ENCODE results near the gene MUSTN1.

MUSTN1 gene

DNA sequence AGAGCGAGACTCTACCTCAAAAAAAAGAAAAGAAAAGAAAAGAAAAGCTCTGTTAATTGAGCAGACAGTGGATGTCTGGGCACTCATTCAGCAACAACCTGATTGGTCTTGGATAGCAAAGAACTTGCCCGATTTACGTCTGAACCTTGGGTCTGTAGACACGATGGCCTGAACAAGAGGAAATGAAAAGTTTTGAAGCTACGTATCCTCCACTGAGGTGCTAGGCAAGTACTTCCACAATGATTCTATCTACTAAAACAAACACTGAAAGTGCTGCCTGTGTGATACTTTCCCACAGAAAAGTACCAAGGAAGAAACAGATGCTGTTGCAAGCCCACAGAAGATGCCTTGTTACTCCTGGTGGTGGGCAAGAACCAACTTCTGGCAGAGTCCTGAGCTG is 21.8 kb upstream of the MUSTN1 start:
- Histone ChIP-seq H3K4me3 (no peak overlapping the region), H3K27ac (no peak overlapping the region)

DNA sequence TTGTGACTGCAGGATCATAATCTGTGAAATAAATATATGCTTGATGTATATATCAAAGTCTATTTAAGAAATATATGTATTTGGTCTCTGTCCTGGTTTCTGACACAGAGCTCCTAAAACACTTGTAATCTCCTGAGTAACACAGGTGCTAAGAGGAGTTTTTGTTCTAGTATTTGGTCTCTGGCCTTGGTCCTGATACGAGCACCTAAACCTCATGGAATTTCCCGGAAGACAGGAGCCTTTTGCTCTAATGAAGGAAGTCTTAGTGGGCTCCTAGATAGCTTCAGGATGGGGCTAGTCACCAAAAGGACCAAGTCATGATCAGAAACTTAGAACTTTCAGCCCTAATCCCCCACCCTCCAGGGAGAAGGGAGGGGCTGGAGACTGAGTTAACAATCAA is 19.2 kb upstream of the MUSTN1 start:
- no peak overlapping the region for H3K27ac ChIP-seq

GRCh38 chr3:52852419-52852818 is 17.6 kb upstream of the MUSTN1 start:
- H3K27ac ChIP-seq: no peak overlapping the region
- no peak overlapping the region for H3K4me3 ChIP-seq

More for the DNA sequence above, 19.2 kb upstream of the MUSTN1 start:
- H3K4me3 ChIP-seq: no peak overlapping the region

DNA sequence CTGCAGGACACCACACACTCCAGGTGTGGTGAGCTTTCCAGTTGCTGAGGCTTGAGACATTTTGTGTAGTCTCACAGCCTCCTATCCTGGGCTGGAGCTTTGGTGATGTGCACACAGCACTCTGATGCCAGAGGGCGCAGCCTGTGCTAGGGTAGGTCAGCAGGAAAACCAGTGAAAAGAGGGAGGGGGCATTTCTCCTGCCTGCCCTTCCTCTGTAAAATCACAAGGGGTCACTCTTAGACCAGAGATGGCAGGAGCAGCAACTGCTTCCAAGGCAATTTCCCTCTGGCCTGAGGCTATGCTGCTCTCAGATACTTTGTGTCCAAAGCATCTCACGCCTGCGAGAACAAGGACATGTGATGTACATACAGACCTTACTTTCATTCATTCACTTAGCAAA is 16.5 kb upstream of the MUSTN1 start:
- no peak overlapping the region for H3K27ac ChIP-seq
- no peak overlapping the region for H3K4me3 ChIP-seq

- H3K4me3 ChIP-seq: no peak overlapping the region
- H3K27ac ChIP-seq: no peak overlapping the region
Observed at GRCh38 chr3:52849656-52850055, 14.8 kb upstream of the MUSTN1 start.

DNA sequence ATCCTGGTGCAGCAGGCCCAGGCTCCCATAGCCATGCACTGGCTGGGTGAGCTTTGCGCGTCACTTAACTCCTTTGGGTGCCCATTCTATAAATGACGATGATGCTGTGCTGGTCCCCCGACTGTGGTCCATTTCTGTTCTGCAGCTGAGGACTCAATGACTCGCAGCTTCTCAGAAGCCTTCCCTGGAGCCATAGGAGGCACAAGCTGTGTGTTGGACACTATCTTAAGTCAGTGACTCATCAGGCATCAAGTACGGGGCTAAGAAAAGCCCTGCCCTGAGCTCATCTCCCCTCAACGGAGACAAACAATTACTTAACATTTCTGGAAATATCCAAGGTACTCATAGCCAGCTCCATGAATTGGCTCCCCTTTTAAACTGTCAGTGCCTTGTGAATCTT is 13.8 kb upstream of the MUSTN1 start:
- Histone ChIP-seq H3K4me3 (no peak overlapping the region), H3K27ac (peak overlapping the region in 1 of 21 experiments; percentile 3)

DNA sequence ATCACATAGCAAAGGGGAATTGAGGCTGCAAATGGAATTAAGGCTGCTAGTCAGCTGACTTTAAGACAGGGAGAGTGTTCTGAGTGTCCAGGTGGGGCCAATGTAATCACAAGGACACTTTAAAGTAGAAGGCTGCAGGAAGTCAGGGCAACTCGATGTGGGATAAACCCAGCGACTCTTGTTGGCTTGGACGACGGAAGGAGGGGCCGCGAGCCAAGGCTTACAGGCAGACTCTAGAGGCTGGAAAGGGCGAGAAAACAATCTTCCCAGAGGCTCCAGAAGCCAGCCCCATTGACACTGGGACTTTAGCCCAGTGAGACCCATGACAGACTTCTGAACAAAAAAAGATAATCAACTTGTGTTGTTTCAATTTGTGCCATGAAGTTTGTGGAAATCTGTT is 12.9 kb upstream of the MUSTN1 start:
- no peak overlapping the region for H3K4me3 ChIP-seq
- H3K27ac ChIP-seq: no peak overlapping the region

DNA sequence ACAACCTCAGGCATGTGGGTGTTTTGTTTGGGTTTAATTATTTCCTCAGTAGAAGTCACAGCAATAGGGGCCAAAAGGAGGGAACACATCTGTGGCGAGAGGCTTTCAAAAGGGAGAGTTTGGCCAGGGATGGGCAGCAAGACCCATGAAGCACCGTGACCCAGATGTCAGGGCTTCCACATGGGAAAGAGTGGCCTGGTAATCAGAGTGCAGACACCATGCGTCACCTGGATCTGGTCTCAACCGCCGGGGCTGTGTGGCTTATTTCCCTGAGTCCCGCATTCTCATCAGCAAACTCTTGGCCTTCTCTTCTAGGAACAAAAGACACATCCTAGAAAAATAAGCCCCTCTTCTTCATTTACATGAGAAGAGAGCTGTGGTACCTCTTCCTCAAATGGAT is 12.4 kb upstream of the MUSTN1 start:
- no peak overlapping the region for H3K4me3 ChIP-seq
- H3K27ac ChIP-seq: no peak overlapping the region

DNA sequence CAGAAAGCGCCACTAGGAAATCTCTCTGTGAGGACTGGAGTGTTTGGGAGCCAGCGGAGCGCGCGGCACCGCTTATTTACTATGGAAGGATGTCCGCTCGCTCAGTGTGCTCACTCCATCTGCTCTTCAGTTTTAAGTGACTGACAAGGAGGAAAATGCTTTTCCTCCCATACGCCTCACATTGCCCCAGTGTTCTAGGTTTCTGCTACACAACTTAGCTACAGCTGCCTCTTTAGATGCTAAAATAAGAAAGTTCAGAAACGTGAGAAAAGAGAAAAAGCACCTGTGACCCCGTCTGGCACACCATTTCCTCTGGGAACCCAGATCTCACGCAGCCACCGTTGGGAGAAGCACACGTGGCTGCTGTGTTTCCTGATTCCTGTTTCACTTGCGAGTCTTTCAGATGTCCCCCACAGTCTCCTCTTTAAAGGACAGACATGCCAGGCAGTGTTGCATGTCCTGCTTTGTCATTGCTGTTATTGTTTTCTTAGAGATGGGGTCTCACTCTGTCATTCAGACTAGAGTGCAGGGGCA is 11.7 kb upstream of the MUSTN1 start:
- Histone ChIP-seq H3K4me3 (no peak overlapping the region), H3K27ac (peak overlapping the region in 1 of 21 experiments; percentile 9)

GRCh38 chr3:52845691-52846431 is 11.0 kb upstream of the MUSTN1 start:
- Histone ChIP-seq H3K4me3 (no peak overlapping the region), H3K27ac (peak overlapping the region in 6 of 21 experiments; percentile 9 to 85 (median 42))

- Histone ChIP-seq H3K27ac (peak overlapping the region in 6 of 21 experiments; percentile 21 to 85 (median 42)), H3K4me3 (no peak overlapping the region)
Observed at GRCh38 chr3:52845157-52845556, 10.3 kb upstream of the MUSTN1 start.

DNA sequence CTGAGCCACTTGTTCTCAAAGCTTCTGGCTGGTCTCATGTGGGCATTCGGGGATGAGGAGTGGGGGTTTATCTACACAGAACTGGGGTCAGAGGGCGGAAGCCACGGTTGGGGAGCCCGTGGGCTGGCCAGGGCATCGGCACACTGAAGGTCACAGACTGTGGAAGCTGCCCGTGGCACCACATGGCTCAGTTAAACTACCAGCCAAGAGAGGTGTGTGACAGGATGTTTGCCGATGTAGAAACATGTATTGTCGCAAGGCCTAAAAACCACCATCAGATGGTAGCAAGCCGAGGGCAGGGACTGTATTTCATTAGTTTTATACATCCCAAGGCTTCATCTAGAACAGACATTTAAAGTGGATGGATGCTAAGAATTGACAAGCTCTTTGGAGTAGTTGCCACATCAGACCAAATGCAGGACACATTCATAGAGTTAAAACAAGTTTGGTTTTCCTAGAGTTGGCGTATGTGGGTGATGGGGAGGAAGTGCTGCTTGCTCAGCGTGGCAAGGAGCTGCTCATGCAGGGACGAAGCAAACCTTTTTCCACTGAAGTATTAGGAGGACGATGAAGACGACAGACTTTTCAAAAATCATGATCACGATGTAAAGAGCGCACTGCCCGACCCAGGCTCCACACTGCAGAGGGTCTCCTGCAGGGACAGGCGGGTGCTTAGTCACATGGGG is 9.6 kb upstream of the MUSTN1 start:
- H3K27ac ChIP-seq: peak overlapping the region in 5 of 21 experiments; percentile 10 to 64 (median 47)
- no peak overlapping the region for H3K4me3 ChIP-seq

GRCh38 chr3:52843881-52844280 is 9.1 kb upstream of the MUSTN1 start:
- Histone ChIP-seq H3K4me3 (no peak overlapping the region), H3K27ac (peak overlapping the region in 3 of 21 experiments; percentile 10 to 64 (median 55))

DNA sequence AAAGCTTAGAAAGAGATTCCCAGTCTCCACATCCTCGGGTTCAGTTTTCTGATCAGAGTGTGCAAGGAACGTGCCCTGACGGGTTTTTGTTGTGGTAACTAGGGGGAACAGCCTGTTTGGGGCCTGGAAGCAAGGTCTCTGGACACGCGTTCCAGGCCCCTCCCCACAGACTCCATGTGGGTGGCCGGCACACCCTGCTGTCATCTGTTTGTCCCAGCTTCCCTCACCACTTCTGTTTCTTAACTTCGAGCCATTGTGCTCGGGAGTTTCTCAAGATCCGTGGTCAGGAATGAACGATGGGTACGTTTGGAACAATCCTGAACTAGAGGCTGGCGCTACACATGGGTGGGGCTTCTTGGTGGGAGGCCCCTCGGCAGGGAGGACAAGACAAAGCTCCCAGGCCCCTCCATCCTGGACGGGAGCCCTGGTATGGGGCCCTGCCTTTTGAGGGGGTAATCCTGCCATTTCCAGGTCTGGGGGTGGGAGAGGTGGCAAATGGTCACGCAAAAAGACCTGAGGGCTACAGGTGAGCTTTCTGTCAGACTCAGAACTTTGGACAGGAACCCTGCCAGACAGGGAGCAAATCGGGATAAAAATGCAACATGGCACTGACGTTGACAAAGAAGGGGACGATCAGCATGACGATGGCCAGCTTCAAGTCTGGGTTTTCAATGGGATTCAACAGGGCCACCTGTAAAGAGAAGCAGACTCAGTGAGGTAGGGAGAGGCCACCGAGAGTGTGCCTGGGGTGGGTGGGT is 8.5 kb upstream of the MUSTN1 start:
- Histone ChIP-seq H3K4me3 (no peak overlapping the region), H3K27ac (peak overlapping the region in 6 of 21 experiments; percentile 6 to 64 (median 24))

DNA sequence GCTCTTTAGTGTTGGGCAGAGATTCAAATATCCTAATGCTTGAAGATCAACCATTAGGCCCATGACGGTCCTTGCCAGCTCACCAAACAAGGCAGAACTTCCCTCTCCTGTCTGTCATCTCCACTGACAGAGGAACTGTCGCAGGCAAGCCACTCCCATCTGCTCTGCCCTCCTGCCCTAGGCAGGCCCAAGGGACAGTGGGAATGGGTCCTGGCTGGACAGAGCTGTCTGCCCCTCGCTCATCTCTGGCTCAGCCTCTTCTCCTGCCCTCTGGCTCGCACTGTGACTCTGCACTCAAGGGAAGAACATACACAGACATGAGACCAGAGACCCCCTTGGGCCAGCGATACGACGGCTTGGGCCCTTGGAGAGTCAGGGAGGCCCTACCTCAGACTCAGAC is 7.6 kb upstream of the MUSTN1 start:
- H3K27ac ChIP-seq: peak overlapping the region in 1 of 21 experiments; percentile 42
- no peak overlapping the region for H3K4me3 ChIP-seq

- no peak overlapping the region for H3K4me3 ChIP-seq
Observed at GRCh38 chr3:52841981-52842340, 7.1 kb upstream of the MUSTN1 start.

GRCh38 chr3:52841211-52841980 is 6.6 kb upstream of the MUSTN1 start:
- Histone ChIP-seq H3K4me3 (no peak overlapping the region), H3K27ac (no peak overlapping the region)

More at GRCh38 chr3:52841981-52842340, 7.1 kb upstream of the MUSTN1 start:
- no peak overlapping the region for H3K27ac ChIP-seq

- Histone ChIP-seq H3K4me3 (no peak overlapping the region), H3K27ac (no peak overlapping the region)
Observed at GRCh38 chr3:52839892-52840545, 5.2 kb upstream of the MUSTN1 start.

DNA sequence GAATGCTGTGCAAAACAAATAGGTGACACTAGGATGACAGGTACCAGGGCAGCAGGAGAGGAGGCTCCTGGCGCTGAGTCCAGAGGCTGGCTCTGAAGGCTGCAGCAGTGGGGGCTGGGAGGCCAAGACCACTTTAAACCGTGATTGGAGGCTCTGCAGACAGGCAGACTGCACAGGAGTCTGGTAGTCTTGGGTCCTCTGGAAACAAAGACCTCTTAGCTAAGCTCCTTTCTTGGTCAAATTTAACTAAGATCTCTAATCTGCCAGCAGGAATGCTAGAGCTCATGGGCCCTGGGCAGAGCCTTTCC is 4.4 kb upstream of the MUSTN1 start:
- Histone ChIP-seq H3K4me3 (no peak overlapping the region), H3K27ac (no peak overlapping the region)
